OCI-LY7 (cell line): ENCODE results near the gene ZNF438. TPM values are rescaled to one million over a fixed set of nuclear protein-coding genes. Genes with fewer than 3 reads are reported as not detected.

Source experiments
- BruUV-seq: library from RNA; stranded (reverse); fragments of 400-500 nt; replicated peaks from 2 replicates; lab custom pipeline; 2021; lab: Mats Ljungman, UMichigan
- CTCF ChIA-PET: fragments of 300-600 bp; sonication (Branson Sonifier 250); formaldehyde crosslinking; loops from one replicate; lab custom pipeline; 2022; ENCODE audit warnings: antibody characterized with exemption; ENCODE audit not compliant: unreplicated experiment; lab: Charles Lee
- POLR2A ChIA-PET: fragments of 300-600 bp; sonication (Branson Sonifier 250); formaldehyde crosslinking; loops from one replicate; lab custom pipeline; 2022; ENCODE audit warnings: antibody characterized with exemption; lab: Charles Lee
- DNase-seq: peaks from one replicate; pipeline ENCODE4 v3.0.0-alpha.2; 2015; ENCODE audit warnings: low spot score
- H2AFZ ChIP-seq: fragments of 200-600 bp; sonication (generic), shearing (Covaris generic); 2 replicates; pipeline ENCODE4 v1.6.1; 2014; ENCODE audit warnings: mild to moderate bottlenecking, antibody characterized with exemption, low read length, moderate library complexity
- H3K27ac ChIP-seq: fragments of 200-600 bp; sonication (generic); 2 replicates; pipeline ENCODE4 v1.5.1; 2014; ENCODE audit warnings: mixed run types, low read depth, mild to moderate bottlenecking, moderate library complexity, low read length, inconsistent platforms; ENCODE audit not compliant: poor library complexity, severe bottlenecking
- H3K36me3 ChIP-seq: fragments of 200-600 bp; sonication (generic); 2 replicates; pipeline ENCODE4 v1.6.1; 2014; ENCODE audit warnings: mild to moderate bottlenecking, antibody characterized with exemption, low read length, moderate library complexity, mixed read lengths; ENCODE audit not compliant: insufficient read depth
- H3K4me1 ChIP-seq: fragments of 200-600 bp; sonication (generic); 2 replicates; pipeline ENCODE4 v1.5.1; 2014; ENCODE audit warnings: mild to moderate bottlenecking, low read length; ENCODE audit not compliant: insufficient read depth, poor library complexity, severe bottlenecking
- H3K4me2 ChIP-seq: fragments of 200-600 bp; sonication (generic); 2 replicates; pipeline ENCODE4 v1.6.1; 2014; ENCODE audit warnings: mild to moderate bottlenecking, low read length
- H3K4me3 ChIP-seq: fragments of 200-600 bp; sonication (generic); 2 replicates; pipeline ENCODE4 v1.5.1; 2014; ENCODE audit warnings: mild to moderate bottlenecking, low read depth, low read length; ENCODE audit not compliant: poor library complexity, severe bottlenecking
- H3K79me2 ChIP-seq: fragments of 200-600 bp; sonication (generic); 2 replicates; pipeline ENCODE4 v1.6.1; 2016; ENCODE audit warnings: low read depth, mild to moderate bottlenecking, low read length, moderate library complexity, mixed read lengths; ENCODE audit not compliant: insufficient read depth
- H3K9me2 ChIP-seq: fragments of 200-600 bp; sonication (generic); 2 replicates; pipeline ENCODE4 v1.6.1; 2016; ENCODE audit warnings: mild to moderate bottlenecking, low read length, mixed read lengths; ENCODE audit not compliant: insufficient read depth
- H3K9me3 ChIP-seq: fragments of 200-600 bp; sonication (generic); 2 replicates; pipeline ENCODE4 v1.6.1; 2014; ENCODE audit warnings: mild to moderate bottlenecking, mixed run types, low read length, mixed read lengths
- H4K20me1 ChIP-seq: fragments of 200-600 bp; sonication (generic); 2 replicates; pipeline ENCODE4 v1.6.1; 2014; ENCODE audit warnings: mild to moderate bottlenecking, antibody characterized with exemption, low read length, moderate library complexity, mixed read lengths; ENCODE audit not compliant: insufficient read depth
- EZH2phosphoT487 ChIP-seq: fragments of 200-600 bp; sonication (generic); IDR thresholded peaks from 2 replicates; pipeline ENCODE4 v1.6.1; 2018; ENCODE audit warnings: low read depth, borderline replicate concordance, mild to moderate bottlenecking, mixed run types, antibody characterized with exemption, low read length, moderate library complexity, mixed read lengths
- intact Hi-C: fragments of 100-400 bp; cut with micrococcal nuclease; formaldehyde crosslinking; loops from one replicate; pipeline ENCODE4 v1.10.0; 2022; ENCODE audit not compliant: unreplicated experiment
- total RNA-seq, 2 experiments: library from RNA; depleted of rRNA in 1 of 2; stranded (reverse); fragments of >200 nt in 1 of 2; shearing (Covaris generic) in 1 of 2; gene quantifications; 2 replicates each; pipeline ENCODE4 v1.2.3, GENCODE V29; 2014 to 2022
- TF ChIP-seq, protein P1 (sequence below): fragments of 200-600 bp; sonication (generic); conservative IDR thresholded peaks from 2 replicates; pipeline ENCODE4 v1.5.1; 2014; ENCODE audit warnings: mild to moderate bottlenecking, antibody characterized with exemption, low read length, moderate library complexity, mixed read lengths

ZNF438 gene
- total RNA-seq, 2 experiments from 2014 or later: 2.0 to 2.5 TPM

DNA sequence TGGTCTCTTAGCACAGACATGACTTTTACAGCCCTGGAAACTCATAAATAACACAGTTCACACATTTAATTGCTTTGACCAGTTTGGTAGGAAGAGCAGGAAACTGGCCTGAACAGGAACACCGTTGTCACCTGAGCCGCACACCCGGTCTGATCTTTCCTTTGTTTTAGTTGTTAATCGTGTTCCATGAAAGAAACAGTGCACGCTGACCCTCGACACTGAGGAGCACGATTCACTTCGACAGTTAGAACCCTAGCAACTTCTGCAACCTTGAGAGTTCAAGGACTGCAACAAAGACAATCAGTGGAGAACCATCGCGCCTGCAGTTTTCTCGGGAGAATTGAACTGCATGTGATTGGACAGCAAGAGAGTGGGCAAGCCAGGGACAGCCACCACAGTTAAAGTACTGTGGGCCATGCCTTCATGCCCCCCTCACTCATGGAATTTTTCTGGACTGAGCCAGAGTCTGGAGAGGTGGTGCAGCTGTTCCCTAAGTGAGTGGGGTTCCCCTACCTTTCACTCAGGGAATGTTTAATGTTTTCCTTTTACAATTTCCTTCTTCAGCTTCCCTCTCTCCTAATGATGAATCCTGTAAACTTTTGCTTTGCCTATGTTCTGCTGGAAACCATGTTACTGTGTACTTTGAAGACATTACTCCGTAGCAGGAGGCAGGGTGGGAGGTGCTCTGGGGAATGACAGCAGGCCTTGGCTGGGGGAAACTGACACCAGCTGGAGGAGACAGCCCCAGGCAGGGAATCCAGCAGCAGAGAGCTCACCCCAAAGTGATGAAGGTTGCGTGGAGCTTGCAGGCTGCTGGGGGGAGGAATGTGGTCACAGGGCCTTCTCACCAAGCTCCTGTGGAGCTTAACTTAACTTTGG, 198.7 kb downstream of the ZNF438 start:
- no peaks in the 10 kb centered on the region for H4K20me1 ChIP-seq
- intact Hi-C loops: no loop called here
- H3K27ac ChIP-seq: no peak overlapping the region
- H3K9me2 ChIP-seq: no peaks in the 10 kb centered on the region
- no peaks in the 10 kb centered on the region for H3K36me3 ChIP-seq
- ChIA-PET POLR2A (no interaction called here), CTCF (no interaction called here)
- no peaks in the 10 kb centered on the region for H3K9me3 ChIP-seq
- DNase-seq: no peak
- BruUV-seq: no TSS peak
- no peaks in the 10 kb centered on the region for H3K4me1 ChIP-seq
- H3K4me2 ChIP-seq: no peak overlapping the region
- H3K4me3 ChIP-seq: no peak overlapping the region
- no peak for TF ChIP-seq EZH2phosphoT487
- TF ChIP-seq, protein P1, sequence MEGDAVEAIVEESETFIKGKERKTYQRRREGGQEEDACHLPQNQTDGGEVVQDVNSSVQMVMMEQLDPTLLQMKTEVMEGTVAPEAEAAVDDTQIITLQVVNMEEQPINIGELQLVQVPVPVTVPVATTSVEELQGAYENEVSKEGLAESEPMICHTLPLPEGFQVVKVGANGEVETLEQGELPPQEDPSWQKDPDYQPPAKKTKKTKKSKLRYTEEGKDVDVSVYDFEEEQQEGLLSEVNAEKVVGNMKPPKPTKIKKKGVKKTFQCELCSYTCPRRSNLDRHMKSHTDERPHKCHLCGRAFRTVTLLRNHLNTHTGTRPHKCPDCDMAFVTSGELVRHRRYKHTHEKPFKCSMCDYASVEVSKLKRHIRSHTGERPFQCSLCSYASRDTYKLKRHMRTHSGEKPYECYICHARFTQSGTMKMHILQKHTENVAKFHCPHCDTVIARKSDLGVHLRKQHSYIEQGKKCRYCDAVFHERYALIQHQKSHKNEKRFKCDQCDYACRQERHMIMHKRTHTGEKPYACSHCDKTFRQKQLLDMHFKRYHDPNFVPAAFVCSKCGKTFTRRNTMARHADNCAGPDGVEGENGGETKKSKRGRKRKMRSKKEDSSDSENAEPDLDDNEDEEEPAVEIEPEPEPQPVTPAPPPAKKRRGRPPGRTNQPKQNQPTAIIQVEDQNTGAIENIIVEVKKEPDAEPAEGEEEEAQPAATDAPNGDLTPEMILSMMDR: no peak
- H2AFZ ChIP-seq: no peak overlapping the region
- no peaks in the 10 kb centered on the region for H3K79me2 ChIP-seq

DNA sequence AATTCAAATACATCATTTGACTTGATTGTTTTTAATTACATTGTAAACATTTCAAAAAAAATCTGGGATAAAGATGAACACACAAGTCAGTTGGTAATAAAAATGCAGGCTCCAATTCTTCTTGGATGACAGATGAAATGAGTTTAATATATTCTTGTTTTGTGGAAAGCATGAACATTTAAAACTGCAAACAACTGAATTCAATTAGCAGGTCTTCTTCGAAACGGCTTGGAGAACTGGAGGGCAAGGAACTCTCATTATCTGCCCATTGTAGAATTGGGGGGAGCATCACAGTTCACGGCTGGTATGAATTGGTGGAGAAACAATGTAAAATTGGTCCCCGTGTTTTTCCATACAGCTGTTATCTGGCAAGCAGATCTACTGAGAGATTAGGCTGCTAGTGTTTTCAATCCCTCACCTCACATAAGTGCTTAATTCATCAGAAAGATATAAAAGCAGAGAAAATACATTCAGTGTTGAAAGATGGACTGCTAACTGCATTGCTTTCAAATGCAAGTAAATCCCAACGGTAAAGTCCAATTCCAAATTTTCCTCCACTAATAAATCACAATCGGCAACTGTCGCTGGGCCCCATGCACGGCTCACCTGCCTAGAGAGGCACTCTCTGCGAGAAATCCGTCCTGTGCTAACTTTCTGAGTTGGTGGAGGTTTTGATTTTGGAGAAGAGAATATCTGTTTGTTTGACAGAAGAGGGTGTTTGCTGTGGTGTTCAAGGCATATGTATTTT, 199.5 kb downstream of the ZNF438 start:
- CTCF ChIA-PET: no interaction called here
- no peaks in the 10 kb centered on the region for H3K9me3 ChIP-seq
- intact Hi-C loops: no loop called here
- no peaks in the 10 kb centered on the region for H3K9me2 ChIP-seq
- H3K36me3 ChIP-seq: no peaks in the 10 kb centered on the region
- H3K4me2 ChIP-seq: no peak overlapping the region
- no TSS peak for BruUV-seq
- no peaks in the 10 kb centered on the region for H3K79me2 ChIP-seq
- H3K4me3 ChIP-seq: no peak overlapping the region
- POLR2A ChIA-PET: interaction anchor here (0.7 kb wide), 1 partner anchor 43 kb away, joined by 3 read pairs; no protein-coding TSS in a partner anchor
- H4K20me1 ChIP-seq: no peaks in the 10 kb centered on the region
- no peak overlapping the region for H3K27ac ChIP-seq
- no peaks in the 10 kb centered on the region for H3K4me1 ChIP-seq
- TF ChIP-seq, protein P1: no peak
- TF ChIP-seq EZH2phosphoT487: no peak
- H2AFZ ChIP-seq: no peak overlapping the region
- no peak for DNase-seq
